GM12892 (cell line): ENCODE measurements around the gene CNTNAP2.

Experiments used
- POLR2AphosphoS5 ChIP-seq: IDR thresholded peaks from 2 replicates; pipeline ENCODE4 v1.6.1; 2011; ENCODE audit warnings: low read depth, low read length, control low read depth
- TAF1 ChIP-seq: IDR thresholded peaks from 2 replicates; pipeline ENCODE4 v1.6.1; 2011; ENCODE audit warnings: low read depth, mild to moderate bottlenecking, control low read depth, low read length, borderline replicate concordance

DNA sequence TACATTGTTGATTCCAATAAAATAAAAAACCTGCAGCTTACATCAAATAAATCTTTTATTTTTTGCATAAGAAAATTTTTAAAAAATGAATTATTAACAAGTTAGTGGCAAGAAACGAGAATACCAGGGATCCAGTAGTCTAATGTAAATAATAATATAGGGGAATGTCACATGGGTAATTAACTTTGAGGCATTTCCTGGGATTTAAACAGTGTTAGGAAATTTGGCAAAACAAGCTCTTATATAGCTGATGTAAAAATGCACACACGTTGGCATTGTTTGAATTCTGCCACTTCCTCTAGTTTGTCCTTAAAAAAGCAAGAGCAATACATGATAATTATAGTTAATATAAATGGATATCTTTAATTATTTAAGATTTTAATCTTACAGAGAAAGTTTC, 768.6 kb downstream of the CNTNAP2 start:
- TF ChIP-seq POLR2AphosphoS5 (no peak), TAF1 (no peak)
